HEK293 (cell line): ENCODE results near the gene ZCWPW1.

ENCODE experiments used
- CTCF ChIP-seq: fragments of 450-650 bp; formaldehyde crosslinking; IDR thresholded peaks from 2 replicates; pipeline ENCODE4 v1.5.1; 2016; ENCODE audit warnings: missing biosample characterization, missing genetic modification characterization
- GLI4 ChIP-seq: fragments of 450-650 bp; formaldehyde crosslinking; IDR thresholded peaks from 2 replicates; pipeline ENCODE4 v1.5.1; 2016; ENCODE audit warnings: missing biosample characterization, missing genetic modification characterization
- HOXA7 ChIP-seq: sonication (generic); formaldehyde crosslinking; IDR thresholded peaks from 2 replicates; pipeline ENCODE4 v1.8.1; 2022; ENCODE audit warnings: missing genetic modification reagents, borderline replicate concordance
- HOXD13 ChIP-seq: sonication (generic); formaldehyde crosslinking; IDR thresholded peaks from 2 replicates; pipeline ENCODE4 v1.8.0; 2022; ENCODE audit warnings: missing genetic modification reagents, borderline replicate concordance
- ZNF114 ChIP-seq: fragments of 450-650 bp; formaldehyde crosslinking; IDR thresholded peaks from 2 replicates; pipeline ENCODE4 v1.5.0; 2017; ENCODE audit warnings: missing biosample characterization, missing genetic modification characterization
- ZNF274 ChIP-seq, 2 experiments: fragments of 200-500 bp in 1 of 2; fragments of 450-650 bp in 1 of 2; sonication (Bioruptor generic) in 1 of 2; formaldehyde crosslinking in 1 of 2; IDR thresholded peaks; 2 replicates each; pipeline versions ENCODE4 v1.5.1 to v1.6.1; 2014 to 2016; ENCODE audit warnings: borderline replicate concordance in 1 of 2, inconsistent platforms in 1 of 2, low read length in 1 of 2, missing biosample characterization in 1 of 2, missing genetic modification characterization in 1 of 2
- ZNF518A ChIP-seq: fragments of 450-650 bp; formaldehyde crosslinking; conservative IDR thresholded peaks from 2 replicates; pipeline ENCODE4 v1.5.1; 2016; ENCODE audit warnings: low read depth, missing biosample characterization, missing genetic modification characterization
- TF ChIP-seq, protein P1 (sequence below): fragments of 450-650 bp; formaldehyde crosslinking; IDR thresholded peaks from 2 replicates; pipeline ENCODE4 v1.5.1; 2016; ENCODE audit warnings: missing biosample characterization, missing genetic modification characterization

DNA sequence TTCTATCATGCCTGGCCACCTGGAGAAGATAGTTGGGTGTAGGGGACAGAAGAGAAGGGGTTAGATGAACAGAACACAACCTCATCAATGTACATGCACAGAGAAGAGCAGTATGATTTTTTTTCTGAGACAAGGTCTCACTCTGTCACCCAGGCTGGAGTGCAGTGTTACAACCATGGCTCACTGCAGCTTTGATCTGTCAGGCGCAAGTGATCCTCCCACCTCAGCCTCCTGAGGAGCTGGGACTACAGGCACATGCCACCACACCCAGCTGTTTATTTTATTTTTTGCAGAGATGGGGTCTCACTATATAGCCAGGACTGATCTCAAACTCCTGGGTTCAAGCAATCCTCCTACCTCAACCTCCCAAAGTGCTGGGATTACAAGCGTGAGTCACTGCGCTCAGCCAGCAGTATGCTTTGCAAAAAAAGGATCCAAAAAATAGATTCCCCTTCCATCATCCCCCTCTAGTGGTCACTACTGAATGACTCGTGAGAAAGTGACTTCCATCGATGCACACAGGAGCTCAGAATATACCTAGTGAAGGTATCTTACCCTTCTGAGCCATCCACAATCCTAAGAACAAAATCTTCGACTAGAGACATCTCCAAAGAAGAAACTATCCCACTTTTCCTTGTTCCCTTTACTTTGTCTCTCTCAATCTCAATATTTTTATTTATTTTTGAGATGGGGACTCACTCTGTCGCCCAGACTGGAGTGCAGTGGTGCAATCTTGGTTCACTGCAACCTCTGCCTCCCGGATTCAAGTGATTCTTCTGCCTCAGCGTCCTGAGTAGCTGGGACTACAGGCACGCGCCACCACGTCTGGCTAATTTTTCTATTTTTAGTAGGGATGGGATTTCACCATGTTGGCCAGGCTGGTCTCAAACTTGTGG, 21.0 kb downstream of the ZCWPW1 start:
- peak; percentile 73 for TF ChIP-seq CTCF (tag by site-specific recombination)
- no peak for TF ChIP-seq GLI4 (tag by site-specific recombination)
- no peak for TF ChIP-seq ZNF518A (tag by site-specific recombination)
- no peak for TF ChIP-seq ZNF114 (tag by site-specific recombination)
- TF ChIP-seq ZNF274 (IDR thresholded peaks at IDR 0.05; ENCODE audit: low read length): no peak
- no peak for TF ChIP-seq ZNF274 (tag by site-specific recombination; IDR thresholded peaks at IDR 0.05; ENCODE audit: borderline replicate concordance)
- TF ChIP-seq, protein P1, sequence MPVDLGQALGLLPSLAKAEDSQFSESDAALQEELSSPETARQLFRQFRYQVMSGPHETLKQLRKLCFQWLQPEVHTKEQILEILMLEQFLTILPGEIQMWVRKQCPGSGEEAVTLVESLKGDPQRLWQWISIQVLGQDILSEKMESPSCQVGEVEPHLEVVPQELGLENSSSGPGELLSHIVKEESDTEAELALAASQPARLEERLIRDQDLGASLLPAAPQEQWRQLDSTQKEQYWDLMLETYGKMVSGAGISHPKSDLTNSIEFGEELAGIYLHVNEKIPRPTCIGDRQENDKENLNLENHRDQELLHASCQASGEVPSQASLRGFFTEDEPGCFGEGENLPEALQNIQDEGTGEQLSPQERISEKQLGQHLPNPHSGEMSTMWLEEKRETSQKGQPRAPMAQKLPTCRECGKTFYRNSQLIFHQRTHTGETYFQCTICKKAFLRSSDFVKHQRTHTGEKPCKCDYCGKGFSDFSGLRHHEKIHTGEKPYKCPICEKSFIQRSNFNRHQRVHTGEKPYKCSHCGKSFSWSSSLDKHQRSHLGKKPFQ (tag by site-specific recombination): no peak
- TF ChIP-seq HOXD13 (CRISPR knock-in tag): no peak
- TF ChIP-seq HOXA7: no peak
